Keratinocyte (primary cell): Measurements from ENCODE around the gene XCR1.

Experiments used
- CTCF ChIP-seq, 3 experiments: IDR thresholded peaks in 1 of 3; conservative IDR thresholded peaks in 1 of 3; optimal IDR thresholded peaks in 1 of 3; 2 replicates in 2 of 3; 3 replicates in 1 of 3; pipeline versions ENCODE3 to v1.5.1; 2011; ENCODE audit warnings: low read length in 3 of 3, mild to moderate bottlenecking in 3 of 3, moderate library complexity in 2 of 3, control low read depth in 1 of 3, inconsistent platforms in 1 of 3; ENCODE audit not compliant: insufficient read depth in 2 of 3; ENCODE audit errors: extremely low read depth in 1 of 3
- EZH2 ChIP-seq: IDR thresholded peaks from one replicate; pipeline ENCODE4 v1.6.1; 2012; ENCODE audit warnings: inconsistent platforms, mild to moderate bottlenecking, low read length, moderate library complexity

- TF ChIP-seq CTCF (optimal IDR thresholded peaks at IDR 0.05 in 1 of 3, IDR thresholded peaks at IDR 0.05 in 1 of 3, conservative IDR thresholded peaks at IDR 0.05 in 1 of 3; ENCODE audit: extremely low read depth in 1 of 3, insufficient read depth in 2 of 3, low read length in 3 of 3) (no peak), EZH2 (no peak)
Observed at GRCh38 chr3:46038916-46039315, 11.6 kb upstream of the XCR1 start.
